Panc1 (cell line): ENCODE measurements around the gene SBF2. TPM values are rescaled to one million over a fixed set of nuclear protein-coding genes. Genes with fewer than 3 reads are reported as not detected.

Source experiments
- ATAC-seq: fragments of 200-7000 bp; cut with Tn5 transposase; 2 replicates; pipeline ENCODE4 v1.9.1; 2020; ENCODE audit warnings: mild to moderate bottlenecking, moderate library complexity
- BruUV-seq: library from RNA; stranded (reverse); fragments of 400-500 nt; replicated peaks from 2 replicates; lab custom pipeline; 2021; lab: Mats Ljungman, UMichigan
- CTCF ChIA-PET: fragments of 300-600 bp; sonication (Branson Sonifier 250); formaldehyde crosslinking; loops from one replicate; lab custom pipeline; 2022; ENCODE audit warnings: antibody characterized with exemption; lab: Charles Lee
- POLR2A ChIA-PET: fragments of 300-600 bp; sonication (Branson Sonifier 250); formaldehyde crosslinking; loops from one replicate; lab custom pipeline; 2022; ENCODE audit warnings: antibody characterized with exemption; lab: Charles Lee
- DNase-seq: peaks from one replicate; pipeline ENCODE4 v3.0.0-alpha.2; 2010; ENCODE audit warnings: low read depth, low spot score
- H3K27ac ChIP-seq: 2 replicates; pipeline ENCODE4 v1.5.1; 2011; ENCODE audit warnings: mild to moderate bottlenecking, low read length, inconsistent platforms
- H3K27me3 ChIP-seq: fragments of 200-500 bp; sonication (Bioruptor generic); 2 replicates; pipeline ENCODE4 v1.6.0; 2014; ENCODE audit warnings: low read length, inconsistent platforms; ENCODE audit not compliant: control insufficient read depth, insufficient read depth
- H3K36me3 ChIP-seq: fragments of 200-500 bp; sonication (Bioruptor generic); 2 replicates; pipeline ENCODE4 v1.5.1; 2014; ENCODE audit warnings: inconsistent platforms, mild to moderate bottlenecking, low read length, moderate library complexity; ENCODE audit not compliant: control insufficient read depth, insufficient read depth
- H3K4me1 ChIP-seq: 2 replicates; pipeline ENCODE4 v1.5.1; 2011; ENCODE audit warnings: inconsistent platforms, mild to moderate bottlenecking, low read length, moderate library complexity; ENCODE audit not compliant: control insufficient read depth, insufficient read depth
- H3K4me3 ChIP-seq, 2 experiments: 2 replicates each; pipeline ENCODE4 v1.5.1; 2011 to 2012; ENCODE audit warnings: low read depth in 2 of 2, low read length in 2 of 2, mild to moderate bottlenecking in 2 of 2, inconsistent platforms in 1 of 2, moderate library complexity in 1 of 2
- H3K9me3 ChIP-seq: fragments of 200-500 bp; sonication (Bioruptor generic); 2 replicates; pipeline ENCODE4 v1.5.1; 2014; ENCODE audit warnings: low read depth, mild to moderate bottlenecking, inconsistent platforms, low read length, moderate library complexity; ENCODE audit not compliant: control insufficient read depth, insufficient read depth
- CTCF ChIP-seq: fragments of 450-650 bp; IDR thresholded peaks from 2 replicates; pipeline ENCODE4 v1.5.1; 2017; ENCODE audit warnings: mild to moderate bottlenecking
- POLR2AphosphoS5 ChIP-seq: IDR thresholded peaks from 2 replicates; pipeline ENCODE4 v1.6.1; 2012; ENCODE audit warnings: mild to moderate bottlenecking, low read depth, low read length, moderate library complexity
- REST ChIP-seq, 2 experiments: IDR thresholded peaks; 2 replicates each; pipeline ENCODE4 v1.6.1; 2011 to 2012; ENCODE audit warnings: low read depth in 2 of 2, control low read depth in 1 of 2, low read length in 1 of 2, mild to moderate bottlenecking in 1 of 2, moderate library complexity in 1 of 2; ENCODE audit not compliant: insufficient read depth in 1 of 2
- SIN3A ChIP-seq: IDR thresholded peaks from 2 replicates; pipeline ENCODE4 v1.6.1; 2012; ENCODE audit warnings: low read depth, mild to moderate bottlenecking, low read length, moderate library complexity, borderline replicate concordance; ENCODE audit not compliant: insufficient read depth
- TCF7L2 ChIP-seq: IDR thresholded peaks from 2 replicates; pipeline ENCODE4 v1.6.1; 2011; ENCODE audit warnings: mild to moderate bottlenecking, low read depth, low read length, inconsistent platforms
- in situ Hi-C: cut with HindIII; loops from 2 replicates; pipeline ENCODE4 v1.10.0; 2016; ENCODE audit warnings: low sequenced_read_pairs, low pct_unique_long_range_greater_than_20kb
- intact Hi-C: fragments of 100-400 bp; cut with micrococcal nuclease; formaldehyde crosslinking; loops from one replicate; pipeline ENCODE4 v1.10.0; 2022; ENCODE audit not compliant: unreplicated experiment
- total RNA-seq: library from RNA; stranded (reverse); gene quantifications from one replicate; pipeline ENCODE4 v1.2.1, GENCODE V29; 2021; ENCODE audit not compliant: unreplicated experiment

The SBF2 gene
- total RNA-seq, 1 experiment from 2014 or later, result 65.0 TPM

GRCh38 chr11:10087186-10087922 is 206.7 kb downstream of the SBF2 start:
- peaks cover 24% of the 10 kb centered on the region; the same call in 1 of the 2 replicates for H3K4me1 ChIP-seq
- peak; percentile 53; the same call in 1 of the 2 replicates for ATAC-seq
- intact Hi-C loops (no loop called here), in situ Hi-C loops (no loop called here)
- no peaks in the 10 kb centered on the region for H3K27me3 ChIP-seq
- no peak for DNase-seq
- no peak overlapping the region for H3K4me3 ChIP-seq
- no TSS peak for BruUV-seq
- H3K27ac ChIP-seq, result peak overlapping the region; percentile 69
- no peaks in the 10 kb centered on the region for H3K36me3 ChIP-seq
- TF ChIP-seq CTCF (no peak), REST (IDR thresholded peaks at IDR 0.05; ENCODE audit: insufficient read depth in 1 of 2, low read depth in 2 of 2, low read length in 1 of 2) (no peak), POLR2AphosphoS5 (peak; percentile 51; the same call in 1 of the 2 replicates), TCF7L2 (peak; percentile 75; the same call in 1 of the 2 replicates), SIN3A (no peak)
- ChIA-PET CTCF (no interaction called here), POLR2A (no interaction called here)
- peaks cover 3% of the 10 kb centered on the region; the same call in 1 of the 2 replicates for H3K9me3 ChIP-seq

DNA sequence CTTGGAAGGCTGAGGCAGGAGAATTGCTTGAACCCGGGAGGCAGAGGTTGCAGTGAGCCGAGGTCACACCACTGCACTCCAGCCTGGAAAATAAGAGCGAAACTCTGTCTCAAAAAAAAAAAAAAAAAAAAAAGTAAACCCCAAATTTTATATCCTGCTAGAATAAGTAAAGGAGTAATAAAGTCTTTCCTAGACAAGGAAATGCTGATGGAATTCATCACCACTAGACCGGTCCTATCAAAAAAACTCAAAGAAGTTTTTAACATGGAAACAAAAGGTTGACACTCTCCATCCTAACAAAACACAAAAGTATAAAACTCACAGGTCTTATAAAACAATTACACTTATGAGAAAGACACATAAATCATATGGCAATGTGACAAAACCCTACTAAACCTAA is 213.9 kb downstream of the SBF2 start:
- CTCF ChIA-PET, result interaction anchor here (0.8 kb wide), 1 partner anchor 203 kb away, joined by 3 read pairs; no protein-coding TSS in a partner anchor
- H3K27me3 ChIP-seq, result no peaks in the 10 kb centered on the region
- in situ Hi-C loops (no loop called here), intact Hi-C loops (no loop called here)
- TF ChIP-seq POLR2AphosphoS5, result no peak
- TF ChIP-seq CTCF, result no peak
- no peak for TF ChIP-seq TCF7L2
- no peak for TF ChIP-seq SIN3A
- TF ChIP-seq REST (IDR thresholded peaks at IDR 0.05; ENCODE audit: insufficient read depth in 1 of 2, low read depth in 2 of 2, low read length in 1 of 2), result no peak
- H3K9me3 ChIP-seq, result peaks cover 30% of the 10 kb centered on the region
- H3K4me3 ChIP-seq, result no peak overlapping the region
- POLR2A ChIA-PET, result no interaction called here
- H3K4me1 ChIP-seq, result no peaks in the 10 kb centered on the region
- no TSS peak for BruUV-seq
- no peak overlapping the region; the same call in 1 of the 2 replicates for H3K27ac ChIP-seq
- DNase-seq (no peak), ATAC-seq (no peak)
- no peaks in the 10 kb centered on the region for H3K36me3 ChIP-seq
